GM23248 (cell line): ENCODE data around the gene WDCP. TPM values are rescaled to one million over a fixed set of nuclear protein-coding genes. Genes with fewer than 3 reads are reported as not detected.

ENCODE experiments used
- DNase-seq: peaks from one replicate; pipeline ENCODE4 v3.0.0-alpha.2; 2015
- H2AFZ ChIP-seq: fragments of 200-600 bp; sonication (generic); 2 replicates; pipeline ENCODE4 v1.6.1; 2016; ENCODE audit warnings: antibody characterized with exemption
- H3F3A ChIP-seq: fragments of 200-600 bp; sonication (generic); 2 replicates; pipeline ENCODE4 v1.6.1; 2016; ENCODE audit warnings: mild to moderate bottlenecking, antibody characterized with exemption, mixed run types; ENCODE audit not compliant: insufficient read depth
- H3K27ac ChIP-seq: fragments of 200-600 bp; sonication (generic); 2 replicates; pipeline ENCODE4 v1.5.1; 2016; ENCODE audit warnings: mild to moderate bottlenecking
- H3K27me3 ChIP-seq: fragments of 200-600 bp; sonication (generic); replicated peaks from 2 replicates; pipeline ENCODE4 v1.6.1; 2016; ENCODE audit warnings: mild to moderate bottlenecking; ENCODE audit not compliant: insufficient read depth
- H3K36me3 ChIP-seq: fragments of 200-600 bp; sonication (generic); 2 replicates; pipeline ENCODE4 v1.6.1; 2016; ENCODE audit warnings: low read depth, mild to moderate bottlenecking
- H3K4me1 ChIP-seq: fragments of 200-600 bp; sonication (generic); 2 replicates; pipeline ENCODE4 v1.6.1; 2016; ENCODE audit warnings: mild to moderate bottlenecking; ENCODE audit not compliant: insufficient read depth
- H3K4me2 ChIP-seq: fragments of 200-600 bp; sonication (generic); one replicate; pipeline ENCODE4 v1.6.1; 2016; ENCODE audit warnings: mild to moderate bottlenecking; ENCODE audit not compliant: unreplicated experiment
- H3K4me3 ChIP-seq: fragments of 200-600 bp; sonication (generic); 2 replicates; pipeline ENCODE4 v1.5.1; 2016; ENCODE audit warnings: mild to moderate bottlenecking
- H3K79me2 ChIP-seq: fragments of 200-600 bp; sonication (generic); 2 replicates; pipeline ENCODE4 v1.6.1; 2016; ENCODE audit warnings: mild to moderate bottlenecking; ENCODE audit not compliant: insufficient read depth
- H3K9ac ChIP-seq: fragments of 200-600 bp; sonication (generic); 2 replicates; pipeline ENCODE4 v1.6.1; 2016; ENCODE audit warnings: mild to moderate bottlenecking
- H3K9me2 ChIP-seq: fragments of 200-600 bp; sonication (generic); 2 replicates; pipeline ENCODE4 v1.6.1; 2016; ENCODE audit warnings: mixed run types, mild to moderate bottlenecking, moderate library complexity; ENCODE audit not compliant: insufficient read depth
- H3K9me3 ChIP-seq: fragments of 200-600 bp; sonication (generic); one replicate; pipeline ENCODE4 v1.6.1; 2017; ENCODE audit warnings: low read depth
- H4K20me1 ChIP-seq: fragments of 200-600 bp; sonication (generic); 2 replicates; pipeline ENCODE4 v1.6.0; 2016; ENCODE audit not compliant: insufficient read depth
- EZH2 ChIP-seq: fragments of 200-600 bp; sonication (generic); IDR thresholded peaks from 2 replicates; pipeline ENCODE4 v1.6.1; 2018; ENCODE audit warnings: antibody characterized with exemption, mild to moderate bottlenecking; ENCODE audit not compliant: insufficient read depth, poor library complexity, severe bottlenecking
- EZH2phosphoT487 ChIP-seq: fragments of 200-600 bp; sonication (generic); IDR thresholded peaks from 2 replicates; pipeline ENCODE4 v1.6.1; 2018; ENCODE audit warnings: antibody characterized with exemption, moderate library complexity, mild to moderate bottlenecking, low read depth; ENCODE audit not compliant: insufficient read depth
- WGBS, 2 experiments: methylation state at CpG; one replicate each; pipeline ENCODE4 v1.1.6; 2015 to 2017; ENCODE audit warnings: low lambda C conversion rate in 2 of 2, low coverage in 1 of 2; ENCODE audit errors: missing lambda C conversion rate in 2 of 2; 5-methylcytosine and 5-hydroxymethylcytosine counted together
- in situ Hi-C: fragments of 300-500 bp; cut with MboI; formaldehyde crosslinking; loops from 2 replicates; pipeline ENCODE4 v1.15.0; 2020
- polyA plus RNA-seq: library from polyadenylated mRNA; unstranded; fragments of >200 nt; fragmentation: Nextera tagmentation; extraction: Ambion mirVana; gene quantifications from 2 replicates; pipeline ENCODE4 v1.2.1, GENCODE V29; 2016
- total RNA-seq: library from RNA; depleted of rRNA; stranded (reverse); fragments of >200 nt; shearing (Covaris generic); gene quantifications from 2 replicates; pipeline ENCODE4 v1.2.3, GENCODE V29; 2014

The WDCP gene
- total and polyA plus RNA-seq, 2 experiments from 2014 or later, result 4.2 to 7.6 TPM

- 66 to 85% methylated on average over 3 of the region's 3 CpGs for WGBS, 2 experiments
- Histone ChIP-seq H3K9ac (no peak overlapping the region), H2AFZ (no peak overlapping the region), H3K4me2 (no peak overlapping the region), H3K27ac (no peak overlapping the region), H3K36me3 (peaks cover 5% of the 10 kb centered on the region; the same call in 1 of the 2 replicates), H3K27me3 (no peaks in the 10 kb centered on the region), H3K79me2 (peaks cover 12% of the 10 kb centered on the region; the same call in 1 of the 2 replicates), H3F3A (0 out of 2 replicates have a peak, but pooled peaks cover 10% of the 10 kb centered on the region), H3K4me3 (no peak overlapping the region), H3K9me3 (no peaks in the 10 kb centered on the region), H3K9me2 (no peaks in the 10 kb centered on the region), H3K4me1 (0 out of 2 replicates have a peak, but pooled peaks cover 6% of the 10 kb centered on the region), H4K20me1 (no peaks in the 10 kb centered on the region)
- DNase-seq, result no peak
- no peak for TF ChIP-seq EZH2
- no peak for TF ChIP-seq EZH2phosphoT487
- in situ Hi-C loops, result no loop called here
Measured at GRCh38 chr2:24087032-24087431, 39.8 kb upstream of the WDCP start.

GRCh38 chr2:24086241-24086640 lies 39.0 kb upstream of the WDCP start:
- peaks cover 12% of the 10 kb centered on the region; the same call in 1 of the 2 replicates for H3K79me2 ChIP-seq
- no peak overlapping the region for H3K9ac ChIP-seq
- no peaks in the 10 kb centered on the region for H3K9me3 ChIP-seq
- no peak for DNase-seq
- H3K4me1 ChIP-seq, result 0 out of 2 replicates have a peak, but pooled peaks cover 6% of the 10 kb centered on the region
- H2AFZ ChIP-seq, result no peak overlapping the region
- no peaks in the 10 kb centered on the region for H4K20me1 ChIP-seq
- WGBS, 2 experiments, result 91 to 100% methylated on average over 1 of the region's 1 CpG
- peaks cover 6% of the 10 kb centered on the region; the same call in 1 of the 2 replicates for H3K36me3 ChIP-seq
- in situ Hi-C loops, result no loop called here
- no peak overlapping the region for H3K27ac ChIP-seq
- H3K9me2 ChIP-seq, result no peaks in the 10 kb centered on the region
- no peak for TF ChIP-seq EZH2phosphoT487
- TF ChIP-seq EZH2, result no peak
- H3K27me3 ChIP-seq, result no peaks in the 10 kb centered on the region
- H3K4me3 ChIP-seq, result no peak overlapping the region
- no peak overlapping the region for H3K4me2 ChIP-seq
- 0 out of 2 replicates have a peak, but pooled peaks cover 10% of the 10 kb centered on the region for H3F3A ChIP-seq

DNA sequence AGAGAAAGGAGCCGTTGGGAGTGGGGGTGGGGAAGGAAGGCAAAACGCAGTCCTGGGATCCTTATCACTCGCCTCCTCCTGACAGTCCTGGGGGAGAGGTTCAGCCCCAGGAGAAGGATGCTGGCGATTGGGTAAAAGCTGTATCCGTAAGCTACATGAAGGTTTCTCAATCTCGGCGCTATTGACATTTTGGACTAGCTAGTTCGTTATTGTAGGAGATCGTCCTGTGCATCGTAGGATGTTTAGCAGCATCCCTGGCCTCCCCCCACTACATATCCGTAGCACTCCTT lies 38.0 kb upstream of the WDCP start:
- Histone ChIP-seq H3K27me3 (no peaks in the 10 kb centered on the region), H3K4me3 (peak overlapping the region; percentile 90), H3K79me2 (peaks cover 12% of the 10 kb centered on the region; the same call in 1 of the 2 replicates), H3K4me1 (0 out of 2 replicates have a peak, but pooled peaks cover 6% of the 10 kb centered on the region), H3F3A (0 out of 2 replicates have a peak, but pooled peaks cover 10% of the 10 kb centered on the region), H3K4me2 (peak overlapping the region; percentile 85), H3K27ac (peak overlapping the region; percentile 77), H3K36me3 (peaks cover 6% of the 10 kb centered on the region; the same call in 1 of the 2 replicates), H3K9me2 (no peaks in the 10 kb centered on the region), H4K20me1 (no peaks in the 10 kb centered on the region), H3K9me3 (no peaks in the 10 kb centered on the region), H2AFZ (peak overlapping the region; percentile 97), H3K9ac (peak overlapping the region; percentile 87)
- WGBS, 2 experiments, result 11 to 12% methylated on average over 10 to 11 of the region's 11 CpGs
- peak; percentile 58 for DNase-seq
- in situ Hi-C loops, result no loop called here
- TF ChIP-seq EZH2 (no peak), EZH2phosphoT487 (no peak)

DNA sequence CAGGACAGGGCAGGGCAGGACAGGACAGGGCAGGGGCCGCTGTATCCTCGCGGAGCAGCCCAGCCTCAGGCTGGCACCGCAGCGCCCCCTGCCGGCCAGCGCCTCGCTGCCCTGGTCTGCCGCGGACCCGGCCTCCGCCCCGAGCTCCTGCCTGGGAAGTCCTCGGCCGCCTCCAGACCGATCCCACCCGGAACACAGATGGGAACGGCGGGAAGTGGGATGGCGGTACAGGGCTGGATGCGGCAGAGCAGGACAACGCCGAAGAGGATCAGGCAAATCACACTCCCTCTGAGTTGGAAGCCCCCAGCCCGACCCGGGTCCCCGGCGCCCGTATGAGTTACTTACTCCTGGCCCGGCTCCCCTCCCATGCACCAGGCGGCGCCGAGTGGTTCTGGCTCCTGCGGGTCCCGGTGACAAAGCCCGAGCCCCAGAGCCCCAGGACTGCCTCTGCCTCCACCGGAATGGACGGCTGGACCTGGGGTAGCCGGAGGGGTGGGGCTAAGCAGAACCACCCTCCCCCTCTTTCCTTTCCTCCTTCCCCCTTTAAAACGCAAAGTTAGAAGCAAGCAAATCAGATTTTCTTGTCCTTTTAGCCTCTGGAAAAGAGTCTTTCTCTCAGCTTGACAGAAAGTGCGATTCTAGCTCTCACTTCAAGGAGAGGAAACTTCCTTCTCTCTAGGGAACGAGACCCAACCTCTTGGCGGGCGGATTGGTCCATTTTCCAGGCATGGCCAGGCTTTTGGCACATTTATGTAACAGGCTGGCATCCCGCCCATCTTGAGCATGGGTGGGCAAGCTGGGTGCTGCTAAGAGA lies 37.4 kb upstream of the WDCP start, which contains the start of gene TP53I3:
Gene TP53I3, minus strand, starts transcription at position 449 of the 814 bp plus-strand sequence. CDS start 508 bp downstream, outside the sequence.
- Histone ChIP-seq H3F3A (0 out of 2 replicates have a peak, but pooled peaks cover 10% of the 10 kb centered on the region), H3K4me2 (peak within 1 kb of the TSS; percentile 93), H3K9me3 (no peaks in the 10 kb centered on the region), H3K36me3 (peaks cover 6% of the 10 kb centered on the region; the same call in 1 of the 2 replicates), H4K20me1 (no peaks in the 10 kb centered on the region), H3K27ac (peak within 1 kb of the TSS; percentile 77), H3K27me3 (no peaks in the 10 kb centered on the region), H3K4me3 (peak within 1 kb of the TSS; percentile 90), H3K4me1 (0 out of 2 replicates have a peak, but pooled peaks cover 6% of the 10 kb centered on the region), H3K9ac (peak within 1 kb of the TSS; percentile 87), H3K9me2 (no peaks in the 10 kb centered on the region), H3K79me2 (peaks cover 12% of the 10 kb centered on the region; the same call in 1 of the 2 replicates), H2AFZ (peak within 1 kb of the TSS; percentile 97)
- TF ChIP-seq EZH2phosphoT487 (no peak), EZH2 (no peak)
- DNase-seq, result peak; percentile 94
- WGBS, 2 experiments, result 0% methylated on average over 28 to 40 of the region's 44 CpGs
- in situ Hi-C loops, result no loop called here
